Measurements from ENCODE around the gene CAPN13.

DNA sequence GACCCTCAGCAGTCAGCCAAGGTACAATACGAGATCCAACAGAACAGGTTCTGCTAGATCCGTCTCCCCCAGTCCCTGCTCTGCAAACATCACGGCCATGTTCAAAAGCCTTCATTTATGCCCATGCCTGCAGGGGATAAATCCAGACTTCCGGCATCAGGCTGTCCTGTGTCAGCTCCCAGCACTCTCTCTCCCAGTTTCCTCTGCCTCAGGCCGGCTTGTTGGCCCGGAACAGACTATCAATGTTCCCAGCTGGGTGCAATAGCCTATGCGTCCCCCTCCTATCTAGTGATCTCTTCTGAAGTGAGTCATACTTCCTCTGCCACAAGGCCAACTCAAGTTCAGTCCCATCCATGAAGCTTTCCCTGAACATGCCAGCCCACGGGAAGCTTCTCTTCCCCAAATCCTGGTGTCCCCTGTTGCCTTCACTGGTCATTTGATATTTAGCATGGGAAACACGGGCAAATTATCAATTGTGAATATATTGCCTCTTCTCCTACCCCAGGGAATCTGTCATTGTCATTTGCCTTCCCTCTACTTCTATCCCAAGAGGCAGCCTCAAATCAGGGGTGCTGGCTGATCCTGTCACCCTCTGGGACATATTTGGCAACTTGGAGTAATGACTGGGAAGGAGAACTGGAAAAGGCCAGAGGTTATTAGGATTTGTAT, 51.1 kb downstream of the CAPN13 start:
- TF ChIP-seq, protein P1, sequence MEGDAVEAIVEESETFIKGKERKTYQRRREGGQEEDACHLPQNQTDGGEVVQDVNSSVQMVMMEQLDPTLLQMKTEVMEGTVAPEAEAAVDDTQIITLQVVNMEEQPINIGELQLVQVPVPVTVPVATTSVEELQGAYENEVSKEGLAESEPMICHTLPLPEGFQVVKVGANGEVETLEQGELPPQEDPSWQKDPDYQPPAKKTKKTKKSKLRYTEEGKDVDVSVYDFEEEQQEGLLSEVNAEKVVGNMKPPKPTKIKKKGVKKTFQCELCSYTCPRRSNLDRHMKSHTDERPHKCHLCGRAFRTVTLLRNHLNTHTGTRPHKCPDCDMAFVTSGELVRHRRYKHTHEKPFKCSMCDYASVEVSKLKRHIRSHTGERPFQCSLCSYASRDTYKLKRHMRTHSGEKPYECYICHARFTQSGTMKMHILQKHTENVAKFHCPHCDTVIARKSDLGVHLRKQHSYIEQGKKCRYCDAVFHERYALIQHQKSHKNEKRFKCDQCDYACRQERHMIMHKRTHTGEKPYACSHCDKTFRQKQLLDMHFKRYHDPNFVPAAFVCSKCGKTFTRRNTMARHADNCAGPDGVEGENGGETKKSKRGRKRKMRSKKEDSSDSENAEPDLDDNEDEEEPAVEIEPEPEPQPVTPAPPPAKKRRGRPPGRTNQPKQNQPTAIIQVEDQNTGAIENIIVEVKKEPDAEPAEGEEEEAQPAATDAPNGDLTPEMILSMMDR (IDR thresholded peaks at IDR 0.05): no peak
- TF ChIP-seq EZH2 (IDR thresholded peaks at IDR 0.05; ENCODE audit: borderline replicate concordance, insufficient read depth, low read depth, low read length, poor library complexity, severe bottlenecking): no peak
